ENCODE results near the gene SCN1A.
"Not testable (repeated sequence)": the region's sequence is repeated elsewhere in the genome, so short reads cannot be mapped to it uniquely, and the experiment has no call there.

Gene SCN1A

DNA sequence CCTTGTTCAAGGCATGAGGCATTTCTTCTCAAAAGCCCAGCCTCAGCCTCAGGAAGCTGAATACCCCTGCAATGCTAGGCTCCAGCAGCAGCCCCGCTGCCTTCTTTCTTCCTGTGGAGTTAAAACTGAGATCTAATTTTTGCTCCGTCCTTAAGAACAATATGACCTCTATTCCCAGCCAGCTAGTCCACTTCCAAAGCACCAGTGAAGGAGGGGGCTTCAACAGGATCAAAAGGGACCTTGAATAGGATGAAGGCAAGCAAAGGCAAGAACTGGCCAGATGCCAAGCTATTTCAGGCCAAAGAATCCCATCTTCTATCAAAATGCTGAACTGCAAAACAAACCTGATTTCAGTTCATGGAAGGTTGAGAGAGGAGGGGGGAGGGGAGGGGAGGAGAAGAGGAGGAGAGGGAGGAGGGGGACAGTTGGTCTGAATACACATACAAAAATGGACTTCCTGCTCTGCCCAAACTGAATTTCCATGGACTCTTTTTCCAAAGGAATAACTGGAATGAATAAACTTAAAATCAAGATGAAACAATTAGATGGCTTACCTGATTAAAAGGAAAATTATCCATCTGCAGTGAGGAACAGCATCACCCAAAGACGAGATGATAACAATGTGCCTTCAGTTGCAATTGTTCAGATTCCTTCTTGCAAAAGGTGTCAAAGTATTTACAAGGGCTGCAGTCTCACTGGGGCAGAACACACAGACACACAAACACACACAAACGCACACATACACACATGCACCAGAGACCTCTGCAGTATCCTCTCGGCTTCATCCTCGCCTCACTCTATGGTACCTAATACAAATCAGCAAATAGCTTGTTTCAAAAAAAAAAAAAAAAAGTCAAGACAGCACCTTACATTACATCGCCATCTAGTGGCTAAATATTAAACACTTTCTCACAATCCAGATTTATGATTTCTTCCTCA is at the start of gene SCN1A:
SCN1A (minus strand) TSS at position 804 of the 939 bp plus-strand sequence. CDS start 54,399 bp downstream, outside the sequence.
- no peak for FAIRE-seq

DNA sequence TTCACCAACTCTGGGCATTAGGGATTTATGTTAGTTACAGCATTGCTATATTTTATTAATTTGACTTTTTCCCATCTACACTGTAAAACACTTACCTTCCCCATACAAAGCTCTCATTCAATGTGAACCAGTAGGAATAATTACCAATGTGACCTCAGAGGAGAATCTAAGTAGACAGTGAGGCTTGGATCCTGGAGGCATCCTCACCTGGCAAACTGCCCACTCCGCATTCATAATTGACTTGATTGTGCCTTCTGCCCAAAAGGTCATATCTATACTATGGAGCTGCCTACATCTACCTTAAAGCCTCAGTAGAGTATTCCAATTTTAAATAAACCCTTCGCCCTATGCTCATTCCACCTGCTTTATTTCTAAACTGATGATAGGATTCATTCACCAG is 45.4 kb upstream of the SCN1A start:
- FAIRE-seq = no peak

DNA sequence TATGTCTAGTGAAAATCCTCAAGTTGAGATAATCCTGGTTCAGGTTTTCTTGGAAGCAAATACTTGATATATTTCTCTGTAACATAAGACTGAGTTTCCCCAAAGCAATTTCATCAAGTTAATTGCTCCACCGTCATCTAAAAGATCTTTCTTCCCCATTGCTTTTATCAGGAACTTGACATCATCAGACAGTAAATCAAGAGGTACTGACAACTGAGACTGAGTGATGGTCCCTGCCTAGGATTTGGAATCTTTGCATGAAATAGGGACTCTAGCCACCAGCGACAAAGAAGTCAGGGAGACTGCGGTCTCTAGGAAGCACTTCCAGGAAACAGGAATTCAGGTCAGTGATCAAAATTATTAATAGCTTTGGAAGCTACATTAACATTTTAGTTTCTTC is 43.4 kb upstream of the SCN1A start:
- FAIRE-seq = no peak

DNA sequence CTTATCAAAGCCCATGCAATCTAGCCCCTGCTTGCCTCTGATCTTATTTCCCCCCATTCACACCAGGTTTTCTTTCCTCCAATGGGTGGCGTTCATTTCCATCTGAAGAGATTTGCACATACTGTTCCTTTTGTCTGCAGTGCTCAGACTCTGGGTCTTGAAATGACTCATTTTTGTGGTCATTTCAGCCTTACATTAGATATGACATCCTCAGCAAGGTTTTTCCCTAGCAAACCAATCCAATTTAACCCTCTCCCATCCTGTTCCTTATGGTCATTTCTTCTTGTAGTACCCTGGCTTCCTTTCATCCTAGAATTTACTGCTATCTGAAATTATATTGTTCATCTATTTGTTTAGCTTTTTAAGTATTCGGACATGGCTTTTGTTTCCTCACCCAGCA is 42.5 kb upstream of the SCN1A start:
- no peak for FAIRE-seq

DNA sequence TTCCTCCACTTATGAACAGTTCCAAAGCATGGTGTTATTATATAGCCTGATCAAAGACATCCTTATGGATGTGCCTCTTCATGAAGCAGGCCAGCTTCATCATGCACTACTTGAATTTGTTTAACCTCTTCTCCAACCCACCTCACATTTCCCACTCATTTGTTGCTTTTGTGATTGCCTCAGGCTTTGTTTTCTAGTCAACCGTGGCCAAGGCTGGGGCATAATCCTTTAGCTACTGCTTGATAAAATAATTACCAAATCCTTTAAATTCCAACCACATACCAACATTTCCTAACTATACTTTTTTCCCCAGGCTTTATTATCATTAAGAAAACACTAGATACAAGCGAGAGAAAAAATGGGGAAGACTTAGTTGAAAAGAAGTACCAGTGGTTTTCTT is 39.6 kb upstream of the SCN1A start:
- no peak for FAIRE-seq

DNA sequence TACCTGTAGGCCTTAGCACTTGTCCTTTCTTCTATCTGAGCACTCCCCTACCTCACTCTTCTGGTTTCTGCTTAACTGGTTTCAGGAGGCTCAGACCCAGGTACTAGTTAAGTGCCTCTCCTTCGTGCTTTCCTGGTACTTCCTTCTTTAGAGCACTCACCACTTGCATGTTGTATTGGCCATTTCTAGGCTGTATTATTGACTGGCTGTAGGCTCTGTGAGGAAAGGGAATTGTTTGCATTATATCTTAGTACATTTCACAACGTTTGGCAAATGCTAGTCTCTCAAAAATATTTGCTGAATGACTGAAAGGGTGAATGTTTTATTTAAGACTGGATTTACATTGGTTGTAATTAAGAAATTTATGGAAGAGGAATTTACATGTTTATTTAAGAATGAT is 36.0 kb upstream of the SCN1A start:
- FAIRE-seq = no peak

DNA sequence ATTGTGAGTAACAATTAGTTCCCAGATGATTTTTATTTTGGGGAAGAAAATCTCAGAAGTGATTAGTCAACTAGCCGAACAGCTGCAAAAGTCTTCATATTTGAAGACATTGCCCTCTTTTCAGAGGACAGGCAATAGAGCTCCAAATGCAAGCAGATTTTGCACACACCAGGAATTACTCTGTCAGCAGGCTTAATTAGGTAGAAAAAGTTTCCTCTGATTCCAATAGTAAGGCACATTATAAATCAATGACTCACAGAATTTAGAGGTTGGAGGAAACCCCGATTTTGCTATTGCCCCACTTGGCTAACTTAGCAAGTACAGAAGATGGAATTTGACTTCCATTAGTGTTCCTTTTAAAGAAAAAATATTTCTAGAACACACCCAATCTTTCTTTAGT is 30.7 kb upstream of the SCN1A start:
- FAIRE-seq = no peak

DNA sequence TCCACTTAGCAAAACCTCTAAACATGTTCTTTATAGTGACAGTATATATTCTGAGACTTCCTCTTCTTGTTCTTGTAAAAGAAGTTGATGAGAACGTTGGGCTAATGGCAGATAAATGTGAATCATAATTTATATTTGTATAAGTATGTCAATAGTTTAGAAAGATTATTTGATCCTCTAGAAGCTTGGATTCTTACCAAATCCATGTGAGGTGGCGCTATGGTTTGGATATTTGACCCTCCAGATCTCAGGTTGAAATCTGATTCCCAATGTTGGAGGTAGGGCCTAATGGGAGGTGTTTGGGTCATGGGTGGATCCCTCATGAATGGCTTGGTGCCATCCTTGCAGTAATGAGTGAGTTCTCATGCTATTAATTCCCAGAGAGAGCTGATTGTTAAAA is 29.8 kb upstream of the SCN1A start:
- FAIRE-seq = no peak

DNA sequence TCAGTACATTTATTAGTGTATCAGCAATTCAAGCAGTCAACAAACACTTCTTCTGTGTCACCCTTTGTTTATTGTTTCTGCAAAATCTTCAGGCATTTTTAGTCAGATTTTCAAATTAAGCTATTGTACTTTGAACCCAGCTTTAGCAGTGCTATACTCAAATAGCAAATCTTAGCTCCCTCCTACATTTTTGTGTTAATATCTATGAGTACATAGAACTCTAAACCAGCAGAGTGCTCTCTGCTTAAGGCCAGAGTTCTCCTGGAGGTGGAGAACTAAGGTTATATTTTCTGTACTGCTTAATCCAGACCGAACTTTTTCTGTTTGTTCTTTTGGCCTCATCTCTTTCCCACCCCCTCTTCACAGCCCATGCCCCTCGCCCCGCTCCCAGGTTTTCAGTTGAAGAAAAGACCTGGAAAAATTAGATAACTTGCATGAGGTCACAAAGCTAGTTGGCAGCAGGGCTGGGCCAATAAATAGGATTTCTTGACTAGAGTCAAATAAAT is 29.2 kb upstream of the SCN1A start:
- no peak for FAIRE-seq

DNA sequence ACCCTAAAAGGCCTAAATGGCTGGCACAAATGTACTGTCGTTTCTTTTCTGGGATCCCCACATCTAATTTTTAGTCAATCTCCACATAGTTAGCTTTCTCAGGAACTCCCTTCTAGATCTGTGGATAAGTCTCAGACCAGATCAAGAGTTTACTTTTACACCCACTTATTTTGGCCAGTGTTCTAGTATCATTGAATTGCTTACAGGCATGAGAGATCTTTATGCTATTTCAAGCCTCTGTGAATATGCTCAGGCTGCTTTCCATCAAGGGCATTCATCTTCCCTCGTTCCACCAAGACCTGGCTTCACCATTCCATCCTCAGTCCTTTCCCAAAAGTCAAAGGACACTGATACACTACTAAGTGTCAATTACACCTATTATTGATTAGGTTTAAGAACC is 27.8 kb upstream of the SCN1A start:
- no peak for FAIRE-seq

DNA sequence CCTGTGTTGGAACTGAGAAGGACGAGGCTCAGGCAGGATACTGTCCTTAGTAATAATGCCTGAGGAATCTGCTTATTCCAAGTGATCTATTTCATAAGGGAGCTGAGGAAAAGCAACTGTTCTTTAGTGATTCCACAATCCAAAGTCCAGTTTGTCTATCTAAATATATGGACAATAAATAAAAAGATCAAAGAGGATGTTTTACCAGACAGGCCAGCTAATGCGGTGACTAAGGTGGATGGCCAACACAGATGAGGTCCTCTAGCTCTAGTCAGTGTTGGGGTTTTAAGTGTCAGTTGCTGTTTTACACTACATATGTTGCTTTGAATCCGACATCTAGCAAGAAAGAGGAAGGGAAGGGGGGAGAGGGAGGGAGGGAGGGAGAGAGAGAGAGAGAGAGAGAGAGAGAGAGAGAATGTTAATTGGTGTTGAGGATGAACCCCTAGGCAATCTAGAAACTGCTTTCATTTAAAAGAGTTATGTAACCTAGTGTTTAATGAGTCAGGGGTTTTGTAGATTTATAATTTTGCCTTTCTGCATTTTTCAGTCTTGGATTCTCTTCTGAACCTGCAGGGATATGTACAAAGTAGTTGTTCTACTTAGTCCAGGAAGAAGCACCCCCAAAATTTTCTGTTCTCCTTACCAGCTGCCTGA is 27.0 kb upstream of the SCN1A start:
- FAIRE-seq = no peak

DNA sequence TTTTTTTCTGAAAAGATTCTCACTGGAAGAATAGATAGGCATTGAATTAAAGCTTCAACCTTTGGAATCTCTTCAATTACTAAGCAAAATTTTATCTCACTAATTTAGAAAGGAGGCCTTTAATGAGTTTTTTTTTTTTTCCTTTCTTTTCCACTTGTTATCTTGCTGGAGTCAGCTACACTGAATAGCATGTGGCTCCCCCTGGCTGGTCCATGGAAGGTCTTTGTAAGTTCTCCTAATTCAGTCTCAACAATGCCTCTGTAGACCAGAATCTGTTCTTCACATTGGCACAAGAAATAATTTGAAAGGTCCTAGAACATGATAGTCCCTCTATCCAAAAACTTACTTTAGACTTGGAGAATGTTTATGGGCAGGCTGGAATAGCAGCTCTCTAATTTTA is 24.2 kb upstream of the SCN1A start:
- no peak for FAIRE-seq

DNA sequence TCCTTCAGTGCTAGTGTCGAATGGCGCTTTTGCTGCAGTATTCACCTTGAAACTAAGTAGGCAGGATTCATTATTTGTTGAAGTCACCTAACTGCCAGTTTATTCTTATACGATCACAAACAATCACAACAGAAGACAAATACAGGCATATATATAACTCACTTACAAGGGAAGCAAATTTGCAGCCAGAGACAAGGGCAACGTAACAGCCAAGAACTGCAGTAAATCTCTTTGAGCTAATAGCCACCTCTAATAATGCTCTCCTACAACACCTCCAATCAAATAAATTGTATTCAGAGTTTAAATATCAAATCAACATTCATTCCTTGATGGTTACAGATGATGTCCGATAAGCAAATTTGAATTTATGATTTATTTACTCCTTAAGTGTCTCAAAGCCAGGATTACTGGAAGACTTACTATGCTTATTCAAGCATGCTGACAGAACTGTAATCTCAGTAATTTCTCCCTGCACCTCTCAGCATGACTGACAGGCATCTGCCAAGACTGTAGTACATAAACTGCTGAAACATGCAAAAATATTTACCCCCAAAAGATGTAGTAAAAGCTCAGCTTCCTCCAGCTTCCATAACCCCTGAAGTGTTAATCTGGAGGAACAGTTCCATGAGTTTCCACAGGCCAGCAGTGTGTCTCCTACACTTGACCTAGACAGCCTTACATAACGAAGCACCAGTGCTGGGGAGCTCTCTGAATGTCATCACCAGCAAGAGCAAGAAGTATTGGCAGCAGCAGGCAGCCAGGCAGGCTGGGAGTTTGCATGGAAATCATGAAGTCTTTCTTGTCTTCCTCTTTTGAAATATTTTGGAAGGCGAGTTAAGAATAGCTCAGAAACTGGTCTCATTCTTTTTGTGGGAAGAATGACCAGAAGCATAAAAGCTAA is 20.9 kb upstream of the SCN1A start:
- FAIRE-seq = no peak

DNA sequence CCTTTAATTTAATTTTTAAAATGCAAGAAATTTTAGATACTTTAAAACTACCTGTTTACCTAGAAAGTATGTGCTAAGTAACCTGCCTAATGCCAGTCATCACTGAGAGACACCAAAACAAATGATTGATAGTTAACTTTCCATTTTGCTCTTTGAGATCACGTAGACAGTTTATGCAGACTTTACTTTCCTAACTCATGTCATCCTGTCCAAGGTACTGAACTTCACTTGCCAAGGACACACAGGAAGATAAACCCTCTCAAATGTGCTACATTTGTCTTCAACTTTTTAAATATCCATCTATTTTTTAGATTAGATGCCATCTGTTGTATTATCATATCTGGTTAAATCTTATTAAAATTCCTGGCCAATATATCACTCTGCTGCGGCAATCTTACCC is 20.1 kb upstream of the SCN1A start:
- FAIRE-seq = no peak

DNA sequence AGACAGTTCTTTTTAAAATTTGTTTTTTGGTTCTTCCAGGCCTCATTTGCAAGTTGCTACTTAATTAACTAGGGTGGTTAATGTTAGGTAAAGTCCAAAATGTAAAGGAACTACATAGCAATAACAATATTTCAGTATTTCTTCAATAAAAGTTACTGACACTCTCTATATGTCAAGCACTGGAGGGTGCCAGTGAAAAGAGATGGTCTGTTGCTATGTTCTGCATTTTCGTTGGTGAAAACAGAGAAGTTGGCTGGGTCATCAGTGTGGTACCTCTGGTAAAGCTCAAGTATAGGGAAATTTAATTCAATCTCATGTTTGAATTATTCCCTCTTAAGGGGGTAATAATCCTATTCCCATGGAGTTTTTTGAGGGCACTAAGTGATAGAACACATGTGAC is 16.3 kb upstream of the SCN1A start:
- no peak for FAIRE-seq

DNA sequence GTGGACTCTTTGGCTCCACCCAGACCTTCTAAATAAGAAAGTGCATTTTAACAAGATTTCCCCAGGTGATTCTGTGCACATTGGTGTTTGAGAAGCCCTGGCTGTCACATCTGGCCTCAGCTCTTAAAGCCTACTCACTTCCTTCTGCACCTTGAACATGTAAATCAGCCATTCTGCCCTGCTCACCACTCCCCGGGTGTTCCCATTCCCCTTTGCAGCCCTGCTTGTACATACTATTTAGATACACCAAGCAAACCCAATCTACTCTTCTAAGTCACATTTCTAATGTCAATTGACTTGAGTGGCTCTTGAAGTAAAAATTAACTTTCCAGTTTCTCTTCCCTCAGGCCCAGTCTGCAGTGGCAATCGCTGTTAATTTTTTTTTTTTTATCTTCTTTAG is 13.1 kb upstream of the SCN1A start:
- FAIRE-seq = no peak

DNA sequence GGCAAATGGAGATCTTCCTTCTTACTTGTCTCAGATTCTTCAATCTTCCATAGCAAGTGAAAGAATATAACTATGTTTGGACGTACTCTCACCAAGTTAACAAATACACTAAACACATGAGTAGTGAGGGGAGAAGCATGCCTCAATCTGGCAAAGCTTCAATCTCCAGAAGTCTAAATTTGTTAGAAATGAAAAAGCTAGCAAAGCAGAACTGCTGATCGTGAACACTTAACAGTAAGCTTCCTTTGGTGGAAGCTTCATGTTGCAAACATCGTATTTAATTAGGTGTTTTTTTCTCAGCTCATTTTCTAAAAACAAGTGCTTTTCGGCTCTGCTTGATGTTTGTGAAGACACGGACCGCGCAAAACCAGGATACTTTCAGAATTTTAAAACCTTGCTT is 12.7 kb upstream of the SCN1A start:
- FAIRE-seq = no peak

DNA sequence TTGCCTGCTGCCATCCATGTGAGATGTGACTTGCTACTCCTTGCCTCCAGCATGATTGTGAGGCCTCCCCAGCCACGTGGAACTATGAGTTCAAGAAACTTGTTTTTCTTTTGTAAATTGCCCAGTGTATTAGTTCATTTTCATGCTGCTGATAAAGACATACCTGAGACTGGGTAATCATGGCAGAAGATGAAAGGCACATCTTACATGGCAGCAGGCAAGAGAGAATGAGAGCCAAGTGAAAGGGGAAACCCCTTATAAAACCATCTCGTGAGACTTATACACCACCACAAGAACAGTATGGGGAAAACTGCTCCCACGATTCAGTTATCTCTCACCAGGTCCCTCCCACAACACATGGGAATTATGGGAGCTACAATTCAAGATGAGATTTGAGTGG is 11.7 kb upstream of the SCN1A start:
- FAIRE-seq = not testable (repeated sequence)

DNA sequence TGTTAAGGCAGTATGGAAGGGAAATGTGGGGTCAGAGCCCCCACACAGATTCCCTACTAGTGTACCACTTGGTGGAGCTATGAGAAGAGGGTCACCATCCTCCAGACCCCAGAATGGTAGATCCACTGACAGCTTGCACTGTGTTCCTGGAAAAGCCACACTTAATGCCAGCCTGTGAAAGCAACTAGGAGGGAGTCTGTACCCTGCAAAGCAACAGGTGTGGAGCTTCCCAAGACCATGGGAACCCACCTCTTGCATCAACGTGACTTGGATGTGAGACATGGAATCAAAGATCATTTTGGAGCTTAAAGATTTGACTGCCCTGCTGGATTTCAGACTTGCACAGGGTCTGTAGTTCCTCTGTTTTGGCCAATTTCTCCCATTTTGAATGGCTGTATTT is 10.8 kb upstream of the SCN1A start:
- FAIRE-seq = no peak

DNA sequence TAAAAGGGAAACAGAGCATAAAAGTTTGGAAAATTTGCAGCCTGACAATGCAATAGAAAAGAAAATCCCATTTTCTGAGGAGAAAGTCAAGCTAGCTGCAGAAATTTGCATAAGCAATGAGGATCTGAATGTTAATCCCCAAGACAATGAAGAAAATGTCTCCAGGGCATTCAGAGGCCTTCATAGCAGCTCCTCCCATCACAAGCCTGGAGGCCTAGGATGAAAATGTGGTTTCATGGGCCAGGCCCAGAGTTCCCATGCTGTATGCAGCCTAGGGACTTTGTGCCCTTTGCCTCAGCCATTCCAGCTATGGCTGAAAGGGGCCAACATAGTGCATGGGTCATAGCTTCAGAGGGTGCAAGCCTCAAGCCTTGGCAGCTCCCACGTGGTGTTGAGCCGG is 10.3 kb upstream of the SCN1A start:
- no peak for FAIRE-seq

DNA sequence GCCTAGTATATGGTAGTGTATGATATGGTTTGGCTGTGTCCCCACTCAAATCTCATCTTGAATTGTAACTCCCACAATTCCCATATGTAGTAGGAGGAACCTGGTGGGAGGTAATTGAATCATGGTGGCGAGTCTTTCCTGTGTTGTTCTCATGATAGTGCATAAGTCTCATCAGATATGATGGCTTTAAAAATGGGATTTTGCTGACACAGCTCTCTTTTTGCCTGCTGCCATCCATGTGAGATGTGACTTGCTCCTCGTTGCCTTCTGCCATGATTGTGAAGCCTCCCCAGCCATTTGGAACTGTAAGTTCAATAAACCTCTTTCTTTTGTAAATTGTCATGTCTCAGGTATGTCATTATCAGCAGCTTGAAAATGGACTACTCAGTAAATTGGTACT is 9.5 kb upstream of the SCN1A start:
- FAIRE-seq = no peak

DNA sequence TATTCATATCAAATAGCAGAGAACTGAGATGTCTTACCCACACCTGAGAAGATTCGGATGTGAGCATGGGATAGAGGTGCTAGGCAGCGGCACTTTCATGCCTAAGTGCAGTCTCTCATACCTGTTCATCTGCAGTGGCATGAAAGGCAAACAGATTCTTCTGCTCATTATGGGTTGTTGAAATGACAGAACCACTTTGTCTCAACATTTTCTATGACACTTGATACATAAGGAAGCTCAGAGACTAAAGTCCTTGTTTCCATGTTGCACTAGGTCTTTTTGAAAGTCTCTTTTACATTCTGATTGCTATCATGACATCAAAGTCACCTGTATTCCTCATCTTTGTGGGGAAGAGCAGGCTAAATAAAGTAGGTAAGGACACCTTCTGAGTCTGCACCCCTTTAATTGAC is 8.0 kb upstream of the SCN1A start:
- FAIRE-seq = no peak
